PFSK-1 (cell line): ENCODE data around the gene ENTREP3.

ENCODE experiments used
- FOXP2 ChIP-seq: optimal IDR thresholded peaks from 2 replicates; pipeline ENCODE3; 2011; ENCODE audit warnings: borderline replicate concordance, control low read depth, inconsistent platforms; ENCODE audit not compliant: insufficient read depth; ENCODE audit errors: extremely low read length, extremely low read depth
- POLR2AphosphoS5 ChIP-seq: IDR thresholded peaks from 2 replicates; pipeline ENCODE4 v1.6.1; 2012; ENCODE audit warnings: low read depth, mild to moderate bottlenecking, control low read depth, low read length, moderate library complexity
- SIN3A ChIP-seq: IDR thresholded peaks from 2 replicates; pipeline ENCODE4 v1.6.1; 2012; ENCODE audit warnings: mild to moderate bottlenecking, low read length, moderate library complexity, borderline replicate concordance; ENCODE audit not compliant: insufficient read depth
- TAF1 ChIP-seq: IDR thresholded peaks from 2 replicates; pipeline ENCODE4 v1.6.1; 2012; ENCODE audit warnings: low read length, control low read depth, borderline replicate concordance; ENCODE audit not compliant: insufficient read depth
- TF ChIP-seq, protein P1 (sequence below), 2 experiments: IDR thresholded peaks; 2 replicates each; pipeline versions ENCODE4 v1.6.1 to v1.8.0; 2011 to 2012; ENCODE audit warnings: low read depth in 2 of 2, low read length in 2 of 2, control low read depth in 1 of 2, inconsistent platforms in 1 of 2, mild to moderate bottlenecking in 1 of 2, moderate library complexity in 1 of 2; ENCODE audit not compliant: insufficient read depth in 1 of 2

Gene ENTREP3

GRCh38 chr1:155253797-155254196, 1.5 kb downstream of the ENTREP3 start:
- TF ChIP-seq POLR2AphosphoS5: no peak
- TF ChIP-seq, protein P1, sequence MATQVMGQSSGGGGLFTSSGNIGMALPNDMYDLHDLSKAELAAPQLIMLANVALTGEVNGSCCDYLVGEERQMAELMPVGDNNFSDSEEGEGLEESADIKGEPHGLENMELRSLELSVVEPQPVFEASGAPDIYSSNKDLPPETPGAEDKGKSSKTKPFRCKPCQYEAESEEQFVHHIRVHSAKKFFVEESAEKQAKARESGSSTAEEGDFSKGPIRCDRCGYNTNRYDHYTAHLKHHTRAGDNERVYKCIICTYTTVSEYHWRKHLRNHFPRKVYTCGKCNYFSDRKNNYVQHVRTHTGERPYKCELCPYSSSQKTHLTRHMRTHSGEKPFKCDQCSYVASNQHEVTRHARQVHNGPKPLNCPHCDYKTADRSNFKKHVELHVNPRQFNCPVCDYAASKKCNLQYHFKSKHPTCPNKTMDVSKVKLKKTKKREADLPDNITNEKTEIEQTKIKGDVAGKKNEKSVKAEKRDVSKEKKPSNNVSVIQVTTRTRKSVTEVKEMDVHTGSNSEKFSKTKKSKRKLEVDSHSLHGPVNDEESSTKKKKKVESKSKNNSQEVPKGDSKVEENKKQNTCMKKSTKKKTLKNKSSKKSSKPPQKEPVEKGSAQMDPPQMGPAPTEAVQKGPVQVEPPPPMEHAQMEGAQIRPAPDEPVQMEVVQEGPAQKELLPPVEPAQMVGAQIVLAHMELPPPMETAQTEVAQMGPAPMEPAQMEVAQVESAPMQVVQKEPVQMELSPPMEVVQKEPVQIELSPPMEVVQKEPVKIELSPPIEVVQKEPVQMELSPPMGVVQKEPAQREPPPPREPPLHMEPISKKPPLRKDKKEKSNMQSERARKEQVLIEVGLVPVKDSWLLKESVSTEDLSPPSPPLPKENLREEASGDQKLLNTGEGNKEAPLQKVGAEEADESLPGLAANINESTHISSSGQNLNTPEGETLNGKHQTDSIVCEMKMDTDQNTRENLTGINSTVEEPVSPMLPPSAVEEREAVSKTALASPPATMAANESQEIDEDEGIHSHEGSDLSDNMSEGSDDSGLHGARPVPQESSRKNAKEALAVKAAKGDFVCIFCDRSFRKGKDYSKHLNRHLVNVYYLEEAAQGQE (IDR thresholded peaks at IDR 0.05; ENCODE audit: insufficient read depth in 1 of 2, low read depth in 2 of 2, low read length in 2 of 2): no peak
- no peak for TF ChIP-seq FOXP2
- TF ChIP-seq TAF1: no peak
- no peak for TF ChIP-seq SIN3A

GRCh38 chr1:155253208-155253607, 2.1 kb downstream of the ENTREP3 start:
- TF ChIP-seq FOXP2: no peak
- no peak for TF ChIP-seq POLR2AphosphoS5
- TF ChIP-seq SIN3A: no peak
- no peak for TF ChIP-seq TAF1
- TF ChIP-seq, protein P1 (IDR thresholded peaks at IDR 0.05; ENCODE audit: insufficient read depth in 1 of 2, low read depth in 2 of 2, low read length in 2 of 2): no peak

GRCh38 chr1:155251566-155251965, 3.7 kb downstream of the ENTREP3 start:
- TF ChIP-seq TAF1: no peak
- TF ChIP-seq, protein P1 (IDR thresholded peaks at IDR 0.05; ENCODE audit: insufficient read depth in 1 of 2, low read depth in 2 of 2, low read length in 2 of 2): no peak
- TF ChIP-seq POLR2AphosphoS5: no peak
- TF ChIP-seq SIN3A: no peak
- no peak for TF ChIP-seq FOXP2

DNA sequence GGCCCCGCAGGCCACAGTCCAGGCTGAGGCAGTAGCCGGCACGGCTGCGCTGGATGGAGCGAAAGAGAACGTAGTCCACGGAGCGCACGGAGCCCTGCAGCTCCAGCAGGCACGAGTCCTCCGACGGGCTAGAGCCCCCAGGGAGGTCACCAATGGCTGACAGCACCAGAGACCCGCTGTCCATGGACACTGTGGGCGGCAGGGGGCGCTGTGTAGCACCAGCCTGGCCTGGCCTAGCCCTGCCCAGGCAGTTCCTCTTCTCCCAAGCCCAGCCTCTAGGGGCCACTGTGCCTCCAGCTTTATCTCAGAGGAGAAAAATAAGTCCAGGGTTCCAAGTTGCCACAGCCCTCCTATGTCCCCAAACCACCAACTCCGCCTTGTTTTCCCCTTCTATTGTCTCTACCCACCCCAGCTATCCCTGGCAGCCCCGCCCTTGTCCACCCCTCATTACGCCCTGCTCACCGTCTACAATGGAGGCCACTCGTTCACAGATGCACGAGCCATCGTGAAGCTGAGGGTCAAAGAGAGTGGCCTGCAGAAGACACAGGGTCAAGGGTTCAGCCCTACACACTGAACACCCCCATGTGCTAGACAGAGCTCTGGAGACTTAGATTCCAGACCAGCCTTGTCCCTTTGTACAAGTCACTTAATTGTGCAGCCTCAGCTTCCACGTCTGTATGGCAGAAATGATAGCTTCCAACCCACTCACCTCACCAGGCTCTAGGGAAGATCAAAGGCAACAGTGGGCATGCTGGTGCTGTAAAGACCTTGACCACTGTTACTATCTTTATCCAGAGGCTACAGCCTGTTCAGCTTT, 4.4 kb downstream of the ENTREP3 start:
- TF ChIP-seq POLR2AphosphoS5: no peak
- no peak for TF ChIP-seq TAF1
- TF ChIP-seq SIN3A: no peak
- TF ChIP-seq FOXP2: peak; percentile 94
- TF ChIP-seq, protein P1 (IDR thresholded peaks at IDR 0.05; ENCODE audit: insufficient read depth in 1 of 2, low read depth in 2 of 2, low read length in 2 of 2): no peak

GRCh38 chr1:155250246-155250632, 5.0 kb downstream of the ENTREP3 start:
- TF ChIP-seq TAF1 (no peak), POLR2AphosphoS5 (no peak), FOXP2 (no peak), SIN3A (no peak)
- TF ChIP-seq, protein P1 (IDR thresholded peaks at IDR 0.05; ENCODE audit: insufficient read depth in 1 of 2, low read depth in 2 of 2, low read length in 2 of 2): no peak
